Hematopoietic multipotent progenitor cell (in vitro differentiated cells): ENCODE measurements around the gene TMEM51. TPM values are rescaled to one million over a fixed set of nuclear protein-coding genes. Genes with fewer than 3 reads are reported as not detected.

Experiments used
- DNase-seq, 3 donors: peaks; one replicate each; pipeline ENCODE4 v3.0.0-alpha.2; 2011 to 2015; ENCODE audit warnings: low read depth in 2 of 3, low spot score in 2 of 3
- total RNA-seq: library from RNA; depleted of rRNA; stranded (reverse); fragments of >200 nt; gene quantifications from one replicate; pipeline ENCODE4 v1.2.3, GENCODE V29; 2012

The TMEM51 gene
- total RNA-seq, 1 donor = 0.54 TPM

DNA sequence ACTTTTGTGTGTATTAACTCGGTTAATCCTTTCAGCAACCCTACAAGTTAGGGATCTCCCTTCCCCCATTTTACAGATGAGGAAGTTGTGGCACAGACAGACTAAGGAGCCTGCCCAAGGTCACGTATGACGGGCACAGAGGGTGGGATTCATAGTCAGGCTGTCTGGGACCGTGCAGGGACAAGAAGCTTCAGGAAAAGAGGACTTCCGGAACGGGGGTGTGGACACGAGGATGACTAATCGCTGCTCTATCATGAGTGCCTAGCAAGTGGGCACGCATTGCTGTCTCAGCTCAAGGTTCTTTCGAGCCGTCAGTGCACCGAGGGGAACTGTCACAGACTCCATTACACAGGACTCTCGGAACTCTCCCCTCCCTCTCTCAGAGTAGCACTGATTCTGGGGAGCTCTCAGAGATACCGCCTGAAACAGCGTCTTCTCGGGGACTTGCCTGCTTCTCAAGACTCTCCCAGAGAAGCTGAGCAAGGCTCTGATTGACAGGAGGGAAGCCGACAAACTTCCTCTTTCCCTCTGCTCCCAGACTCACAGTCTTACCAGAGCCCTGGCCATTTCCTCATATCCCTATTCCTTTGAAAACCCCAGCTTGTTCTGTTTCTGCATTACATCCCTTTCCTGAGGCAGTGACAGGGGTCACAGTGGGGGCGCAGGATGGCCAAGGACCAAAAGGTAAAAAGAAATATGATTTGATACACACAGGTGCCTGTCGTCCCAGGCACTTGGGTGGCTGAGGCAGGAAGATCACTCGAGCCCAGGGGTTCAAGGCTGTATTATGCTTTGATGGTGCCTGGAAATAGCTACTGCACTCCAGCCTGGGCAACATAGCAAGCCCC, 107.8 kb downstream of the TMEM51 start:
- peak in 2 of 3 donors; percentile 33 to 79 for DNase-seq

DNA sequence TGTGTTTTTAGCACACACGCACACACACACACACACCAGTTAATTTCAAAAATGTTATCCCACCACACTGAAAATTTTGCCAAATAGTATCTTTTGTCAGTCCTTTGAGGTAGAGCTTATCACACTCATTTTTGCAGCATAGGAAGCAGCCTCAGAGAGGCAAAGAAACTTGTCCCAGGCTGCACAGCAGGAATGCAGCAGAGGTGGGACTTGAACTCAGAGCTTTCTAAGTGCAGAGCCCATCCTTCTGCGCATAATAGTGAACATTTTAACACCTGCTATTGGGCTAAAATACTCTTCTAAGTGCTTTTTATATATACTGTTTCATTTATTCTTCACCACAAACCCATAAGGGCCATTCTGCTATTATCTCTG, 108.4 kb downstream of the TMEM51 start:
- no peak for DNase-seq

DNA sequence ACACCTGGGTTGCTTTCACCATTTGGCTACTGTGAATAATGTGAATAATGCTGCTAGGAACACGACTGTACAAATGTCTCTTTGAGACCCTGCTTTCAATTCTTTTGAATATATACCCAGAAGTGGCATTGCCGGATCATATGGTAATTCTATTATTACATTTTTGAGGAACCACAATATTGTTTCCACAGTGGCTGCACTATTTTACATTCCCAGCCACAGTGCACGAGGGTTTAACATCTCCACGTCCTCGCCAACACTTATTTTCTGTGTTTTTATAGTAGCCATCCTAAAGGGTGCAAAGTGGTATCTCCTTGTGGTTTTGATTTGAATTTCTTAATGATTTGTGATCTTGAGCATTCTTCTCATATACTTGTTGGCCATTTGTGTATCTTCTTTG, 109.2 kb downstream of the TMEM51 start:
- DNase-seq = no peak

DNA sequence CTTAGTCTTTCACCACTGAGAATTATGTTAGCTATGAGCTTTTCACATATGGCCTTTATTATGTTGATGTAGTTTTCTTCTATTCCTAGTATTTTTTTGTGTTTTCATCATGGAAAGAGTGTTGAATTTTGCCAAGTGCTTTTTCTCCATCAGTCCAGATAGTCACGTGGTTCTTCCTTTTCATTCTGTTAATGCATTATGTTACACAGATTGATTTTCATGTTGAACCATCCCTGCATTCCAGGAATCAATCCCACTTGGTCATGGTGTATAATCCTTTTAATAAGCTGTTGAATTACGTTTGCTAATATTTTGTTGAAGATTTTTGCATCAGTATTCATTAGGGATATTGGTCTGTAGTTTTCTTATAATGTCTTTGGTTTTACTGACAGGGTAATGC, 111.2 kb downstream of the TMEM51 start:
- no peak for DNase-seq

Other genes starting within 250 kb of the TMEM51 start
- gene FHAD1, start 93.5 kb downstream of the TMEM51 start, total RNA-seq = under 0.01 TPM